DOHH2 (cell line): Measurements from ENCODE around the gene SDCCAG8.

Experiments
- H3F3A ChIP-seq: fragments of 200-600 bp; sonication (generic), shearing (Covaris generic); 2 replicates; pipeline ENCODE4 v1.6.0; 2016; ENCODE audit warnings: antibody characterized with exemption, mild to moderate bottlenecking; ENCODE audit not compliant: control insufficient read depth, insufficient read depth
- H3K27ac ChIP-seq: fragments of 200-600 bp; sonication (generic); 2 replicates; pipeline ENCODE4 v1.5.1; 2014; ENCODE audit warnings: low read depth, mild to moderate bottlenecking, low read length, moderate library complexity
- H3K27me3 ChIP-seq: fragments of 200-600 bp; sonication (generic); 2 replicates; pipeline ENCODE4 v1.6.1; 2014; ENCODE audit warnings: mild to moderate bottlenecking, low read length, mixed read lengths; ENCODE audit not compliant: control insufficient read depth
- H3K36me3 ChIP-seq: fragments of 200-600 bp; sonication (generic); 2 replicates; pipeline ENCODE4 v1.6.1; 2014; ENCODE audit warnings: mild to moderate bottlenecking, low read length, moderate library complexity, mixed read lengths; ENCODE audit not compliant: control insufficient read depth
- H3K4me1 ChIP-seq: fragments of 200-600 bp; sonication (generic); 2 replicates; pipeline ENCODE4 v1.6.1; 2014; ENCODE audit warnings: mild to moderate bottlenecking, low read length, mixed read lengths; ENCODE audit not compliant: control insufficient read depth
- H3K4me2 ChIP-seq: fragments of 200-600 bp; sonication (generic); 2 replicates; pipeline ENCODE4 v1.6.0; 2014; ENCODE audit warnings: mild to moderate bottlenecking, low read length, moderate library complexity
- H3K4me3 ChIP-seq: fragments of 200-600 bp; sonication (generic); 2 replicates; pipeline ENCODE4 v1.5.1; 2014; ENCODE audit warnings: mild to moderate bottlenecking, low read length, mixed read lengths
- H3K79me2 ChIP-seq: fragments of 200-600 bp; sonication (generic); 2 replicates; pipeline ENCODE4 v1.6.1; 2014; ENCODE audit warnings: mild to moderate bottlenecking, low read length, mixed read lengths; ENCODE audit not compliant: control insufficient read depth
- H3K9me2 ChIP-seq: fragments of 200-600 bp; sonication (generic); replicated peaks from 2 replicates; pipeline ENCODE4 v1.6.1; 2014; ENCODE audit warnings: mild to moderate bottlenecking, low read length, mixed read lengths; ENCODE audit not compliant: control insufficient read depth
- H3K9me3 ChIP-seq: fragments of 200-600 bp; sonication (generic); 2 replicates; pipeline ENCODE4 v1.6.1; 2014; ENCODE audit warnings: antibody characterized with exemption, low read length, mixed read lengths; ENCODE audit not compliant: control insufficient read depth, insufficient read depth
- H4K20me1 ChIP-seq: fragments of 200-600 bp; sonication (generic); 2 replicates; pipeline ENCODE4 v1.6.0; 2014; ENCODE audit warnings: low read depth, mild to moderate bottlenecking, antibody characterized with exemption, low read length, moderate library complexity; ENCODE audit not compliant: control insufficient read depth, insufficient read depth
- CTCF ChIP-seq: fragments of 200-600 bp; sonication (generic); IDR thresholded peaks from one replicate; pipeline ENCODE4 v1.5.1; 2014; ENCODE audit warnings: antibody characterized with exemption, mild to moderate bottlenecking, low read depth, low read length; ENCODE audit not compliant: poor library complexity, severe bottlenecking
- EZH2phosphoT487 ChIP-seq: fragments of 200-600 bp; sonication (generic); IDR thresholded peaks from 2 replicates; pipeline ENCODE4 v1.6.1; 2017; ENCODE audit warnings: borderline replicate concordance, mild to moderate bottlenecking, antibody characterized with exemption, low read length, moderate library complexity, mixed read lengths

SDCCAG8 gene

DNA sequence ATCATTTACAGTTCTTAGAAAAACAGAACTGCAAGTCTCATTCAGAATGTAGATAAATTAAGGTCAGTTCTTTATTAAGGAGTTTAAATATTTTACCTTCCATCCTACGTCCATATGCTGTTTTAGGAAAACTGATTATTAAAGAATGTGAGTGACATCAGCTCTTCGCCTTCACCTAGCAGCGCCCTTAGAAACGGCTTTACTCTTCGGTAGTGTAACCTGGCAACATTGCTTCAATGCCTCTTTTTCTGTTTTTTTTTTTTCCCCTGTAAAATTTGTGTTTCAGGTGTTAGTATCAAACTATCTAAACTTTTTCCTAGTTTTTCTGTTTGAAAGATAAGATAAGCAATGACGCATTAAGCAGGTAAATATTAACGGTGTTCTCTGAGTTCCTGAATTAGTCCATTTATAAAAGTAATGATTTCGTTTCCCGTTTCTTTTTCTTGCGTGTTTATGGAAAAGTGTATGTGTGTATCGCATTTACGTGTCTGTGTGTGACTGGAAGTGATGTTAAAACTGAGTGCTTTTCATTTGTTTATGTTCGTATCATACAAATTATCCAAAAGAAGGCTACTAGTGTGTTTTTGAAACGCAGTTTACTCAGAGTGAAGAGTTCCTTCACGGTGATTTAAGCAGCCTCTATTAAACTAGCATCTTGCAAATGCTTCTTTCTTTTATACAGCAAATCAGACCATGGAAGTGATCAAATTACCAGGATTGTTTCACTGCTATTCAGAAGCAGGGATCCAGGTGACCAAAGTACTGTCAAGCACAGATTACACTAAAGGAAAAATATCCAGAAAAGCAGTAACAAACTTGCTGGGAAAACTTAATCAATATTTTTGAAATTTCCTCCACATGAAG, 139.0 kb downstream of the SDCCAG8 start:
- Histone ChIP-seq H3K36me3 (no peaks in the 10 kb centered on the region), H3K4me1 (no peaks in the 10 kb centered on the region), H3K4me3 (no peak overlapping the region), H3K9me3 (no peaks in the 10 kb centered on the region), H3K9me2 (no peaks in the 10 kb centered on the region), H3K27me3 (no peaks in the 10 kb centered on the region), H3F3A (no peaks in the 10 kb centered on the region), H4K20me1 (no peaks in the 10 kb centered on the region), H3K27ac (no peak overlapping the region), H3K4me2 (no peak overlapping the region), H3K79me2 (no peaks in the 10 kb centered on the region)
- TF ChIP-seq EZH2phosphoT487 (no peak), CTCF (no peak)

DNA sequence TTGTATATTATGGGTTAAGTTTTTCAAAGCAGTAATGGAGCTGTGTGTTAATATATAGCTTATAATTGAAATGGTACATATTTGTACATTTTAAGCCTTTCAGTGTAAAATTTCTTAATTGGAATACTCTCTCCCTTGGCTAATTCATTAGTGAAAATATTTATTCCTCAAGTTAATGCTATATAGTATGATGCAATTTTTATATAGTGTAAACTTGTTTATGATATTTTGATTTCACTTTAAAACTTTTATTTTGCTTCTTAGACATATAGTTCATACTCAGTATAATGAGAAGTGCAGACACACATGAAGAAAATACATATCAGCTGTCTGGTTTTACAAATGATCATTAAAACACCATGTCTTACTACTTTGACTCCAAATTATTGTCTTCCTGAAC, 140.6 kb downstream of the SDCCAG8 start:
- Histone ChIP-seq H3K9me3 (no peaks in the 10 kb centered on the region), H3K4me1 (no peaks in the 10 kb centered on the region), H3K79me2 (no peaks in the 10 kb centered on the region), H3K27ac (no peak overlapping the region), H3K27me3 (no peaks in the 10 kb centered on the region), H3F3A (no peaks in the 10 kb centered on the region), H3K9me2 (no peaks in the 10 kb centered on the region), H4K20me1 (no peaks in the 10 kb centered on the region), H3K4me3 (no peak overlapping the region), H3K4me2 (no peak overlapping the region), H3K36me3 (no peaks in the 10 kb centered on the region)
- TF ChIP-seq EZH2phosphoT487 (no peak), CTCF (no peak)

DNA sequence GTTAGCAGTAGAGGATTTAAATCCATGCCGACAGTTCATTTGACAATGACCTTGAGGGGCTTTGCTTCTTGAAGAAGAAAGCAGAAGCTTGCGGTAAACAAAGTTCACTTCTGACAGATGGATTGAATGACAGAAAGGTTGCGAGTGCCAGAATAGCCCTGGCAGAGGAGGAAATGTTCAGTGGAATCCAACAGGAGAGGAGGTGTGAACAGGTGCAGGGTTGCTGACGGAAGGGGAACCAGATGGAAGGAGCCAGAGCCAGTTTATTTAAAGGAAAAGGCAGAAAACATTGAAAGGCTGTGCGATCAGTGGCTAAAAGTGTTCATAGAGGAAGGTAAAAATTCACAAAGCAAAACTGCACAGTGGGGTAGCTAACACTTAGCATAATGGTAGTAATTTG, 141.0 kb downstream of the SDCCAG8 start:
- H3K4me3 ChIP-seq, result no peak overlapping the region
- TF ChIP-seq EZH2phosphoT487, result no peak
- no peak for TF ChIP-seq CTCF
- H3F3A ChIP-seq, result no peaks in the 10 kb centered on the region
- H3K36me3 ChIP-seq, result no peaks in the 10 kb centered on the region
- no peaks in the 10 kb centered on the region for H3K27me3 ChIP-seq
- H3K9me2 ChIP-seq, result no peaks in the 10 kb centered on the region
- H3K4me1 ChIP-seq, result no peaks in the 10 kb centered on the region
- no peaks in the 10 kb centered on the region for H3K9me3 ChIP-seq
- H3K79me2 ChIP-seq, result no peaks in the 10 kb centered on the region
- H4K20me1 ChIP-seq, result no peaks in the 10 kb centered on the region
- H3K27ac ChIP-seq, result no peak overlapping the region
- no peak overlapping the region for H3K4me2 ChIP-seq
